CD4-positive, alpha-beta T cell treated with Interferon gamma for 1 hour (primary cell): ENCODE data around the gene ANKS1A.

Source experiments
- DNase-seq: peaks from one replicate; pipeline ENCODE4 v3.0.0-alpha.2; 2020

Gene ANKS1A

GRCh38 chr6:35026434-35027222, 137.6 kb downstream of the ANKS1A start:
- no peak for DNase-seq

DNA sequence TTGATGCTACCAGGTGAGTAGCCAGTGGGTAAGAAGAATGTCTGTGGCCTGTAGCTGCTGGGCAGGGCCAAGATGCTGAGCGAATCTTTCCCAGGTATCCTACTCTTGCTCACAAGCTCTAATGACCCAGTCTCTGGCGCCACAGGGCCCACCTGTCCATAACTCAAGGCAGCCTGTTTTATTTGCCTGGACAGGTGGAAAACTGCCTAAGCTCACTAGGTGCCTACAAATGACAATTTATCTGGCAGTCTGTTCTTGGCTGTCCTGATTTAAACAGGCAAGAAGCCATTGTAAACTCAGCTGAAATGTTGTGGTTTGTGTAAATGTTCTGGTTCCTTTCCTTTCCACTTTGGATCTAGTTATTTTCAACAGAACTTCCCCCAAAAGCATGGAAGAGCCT, 138.8 kb downstream of the ANKS1A start:
- no peak for DNase-seq

- DNase-seq = no peak
These were observed 140.0 kb downstream of the ANKS1A start for GRCh38 chr6:35028781-35029769.

DNA sequence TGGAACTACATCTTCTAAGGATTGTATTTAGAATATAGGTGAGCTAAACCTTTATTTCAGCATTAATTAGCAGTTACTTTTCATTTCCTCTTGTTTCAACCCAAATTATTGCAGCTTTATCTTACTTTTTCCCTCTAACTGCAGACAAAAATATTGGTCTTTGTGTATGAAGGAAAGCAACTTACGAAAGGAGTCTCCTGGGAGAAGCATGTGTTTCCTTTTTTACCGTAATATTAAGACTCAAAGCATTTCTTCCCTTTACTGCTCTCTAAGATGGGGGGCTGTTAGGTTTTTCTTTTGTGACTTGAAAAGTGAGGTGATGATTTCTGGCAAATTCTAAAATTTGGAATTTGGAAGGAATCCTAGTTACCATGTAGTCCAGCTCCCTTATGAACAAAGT, 141.0 kb downstream of the ANKS1A start:
- no peak for DNase-seq

DNA sequence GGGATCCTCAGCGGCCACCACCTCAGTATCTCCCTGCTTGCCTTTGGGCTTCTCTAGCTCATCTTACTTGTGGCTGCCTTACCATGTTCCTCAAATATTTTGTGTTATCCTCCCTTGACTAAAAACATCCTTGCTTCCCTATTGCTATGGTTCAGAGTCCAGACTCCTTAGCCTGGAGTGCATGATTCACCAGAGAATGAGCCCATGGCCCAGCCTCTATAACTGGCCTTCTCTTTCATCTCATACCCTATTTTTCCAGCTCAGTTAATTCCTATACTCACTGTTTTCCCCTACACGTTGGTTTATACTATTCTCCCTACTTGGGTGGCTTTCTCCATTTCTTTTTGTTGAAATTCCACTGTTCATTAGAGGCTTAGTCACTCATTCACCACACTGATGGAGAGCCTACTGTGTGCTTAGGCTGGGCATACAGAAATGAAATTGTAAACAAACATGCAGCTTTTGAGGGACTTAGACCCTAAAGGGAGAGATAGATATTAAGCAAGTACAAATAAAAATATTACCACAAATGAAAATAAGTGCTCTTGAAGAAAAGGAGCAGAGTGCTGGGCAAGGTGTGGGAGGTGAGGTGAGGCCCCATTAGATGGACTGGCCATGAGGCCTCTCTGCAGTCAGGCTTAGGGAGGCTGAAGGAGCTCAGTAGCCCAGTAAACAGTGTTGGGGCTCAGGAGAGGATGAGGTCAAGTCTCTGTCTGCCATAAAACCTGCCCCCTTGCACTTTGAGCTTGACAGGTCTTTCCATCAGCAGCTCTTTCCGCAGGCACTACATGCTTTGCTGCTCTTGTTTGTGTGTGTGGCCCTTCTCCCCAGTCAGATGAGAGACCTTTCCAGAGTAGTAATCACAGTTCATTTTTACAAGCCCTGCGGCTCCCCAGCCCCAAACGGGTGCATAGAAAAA, 142.8 kb downstream of the ANKS1A start:
- no peak for DNase-seq

DNA sequence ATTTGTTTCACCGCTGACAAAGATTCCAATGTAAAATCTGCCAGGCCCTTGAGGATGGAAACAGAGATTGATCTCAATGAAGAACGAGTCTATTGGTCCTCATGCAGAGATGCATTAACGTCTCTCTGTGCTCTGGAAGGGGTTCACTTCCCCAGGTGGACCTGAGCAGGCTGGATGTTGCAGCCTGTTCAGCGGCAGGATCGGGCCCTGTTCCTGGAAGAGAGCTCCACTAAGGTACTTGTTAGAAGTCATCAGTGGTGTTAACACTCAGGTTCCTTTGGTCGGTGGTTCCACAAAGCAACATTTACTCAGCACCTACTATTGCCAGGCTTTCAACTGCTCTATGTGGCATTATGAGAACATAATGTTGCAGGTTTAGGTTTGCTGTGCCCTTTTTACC, 144.6 kb downstream of the ANKS1A start:
- no peak for DNase-seq

DNA sequence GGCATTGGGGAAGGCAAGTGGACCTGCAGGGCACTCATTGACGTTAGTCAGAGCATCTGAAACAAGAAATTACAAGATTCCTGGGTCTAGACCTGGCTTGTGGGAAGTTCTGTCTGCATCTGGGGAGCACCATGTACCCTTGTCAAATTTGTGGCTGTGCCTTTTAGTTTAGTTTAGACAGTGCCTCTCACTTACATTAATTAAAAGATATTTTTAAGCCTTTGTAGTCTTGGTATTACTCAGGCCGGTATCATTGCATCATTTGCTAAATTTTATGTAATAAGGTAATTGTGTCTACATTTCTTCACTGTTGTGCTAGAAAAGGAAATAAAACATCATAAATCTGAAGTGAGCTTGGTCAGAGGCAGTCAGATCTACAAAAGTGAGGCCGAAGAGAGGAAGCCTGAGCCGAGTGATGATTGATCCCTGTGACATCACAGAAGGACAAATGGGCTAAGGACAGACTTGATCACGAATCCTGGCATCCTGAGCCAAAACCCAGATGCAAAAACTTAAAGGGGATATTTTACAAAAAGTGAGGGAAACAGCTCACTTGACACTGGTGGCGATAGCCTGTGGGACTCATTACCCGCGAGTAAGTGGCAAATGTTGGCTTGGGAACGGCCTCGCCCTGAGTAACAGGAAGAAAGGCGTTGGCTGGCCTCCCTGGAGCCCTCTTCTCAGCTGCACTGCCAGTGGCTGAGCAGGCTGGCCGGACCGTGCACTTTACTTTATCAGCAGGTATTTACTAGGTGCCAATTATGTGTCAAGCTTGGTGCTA, 145.5 kb downstream of the ANKS1A start:
- DNase-seq = peak; percentile 33

DNA sequence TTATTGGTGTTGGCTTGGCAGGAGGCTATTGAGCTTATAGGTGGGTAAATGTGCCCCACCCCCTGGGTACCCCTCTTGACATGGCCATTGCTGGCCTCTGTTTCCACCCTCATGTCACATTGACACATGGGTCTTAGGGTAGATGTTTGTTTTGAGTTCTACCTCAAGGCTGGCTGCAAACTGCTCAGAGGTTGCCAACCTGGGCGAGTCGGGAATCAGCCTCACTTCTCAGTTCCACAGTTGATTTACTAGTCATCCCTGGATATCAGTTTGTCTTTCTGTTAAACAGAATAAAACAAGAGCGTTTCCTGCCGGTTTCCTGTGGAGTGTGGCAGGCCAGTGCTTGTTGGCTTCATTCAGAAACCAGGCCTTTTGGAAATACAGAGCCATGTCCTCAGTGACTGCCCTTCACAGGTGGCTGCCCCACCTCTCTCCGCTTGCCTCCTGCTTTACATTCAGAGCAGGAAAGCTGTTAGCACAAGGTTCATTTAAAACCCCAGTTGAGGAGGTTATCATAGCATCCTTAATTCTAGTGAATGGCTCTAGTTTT, 146.5 kb downstream of the ANKS1A start:
- DNase-seq = no peak

DNA sequence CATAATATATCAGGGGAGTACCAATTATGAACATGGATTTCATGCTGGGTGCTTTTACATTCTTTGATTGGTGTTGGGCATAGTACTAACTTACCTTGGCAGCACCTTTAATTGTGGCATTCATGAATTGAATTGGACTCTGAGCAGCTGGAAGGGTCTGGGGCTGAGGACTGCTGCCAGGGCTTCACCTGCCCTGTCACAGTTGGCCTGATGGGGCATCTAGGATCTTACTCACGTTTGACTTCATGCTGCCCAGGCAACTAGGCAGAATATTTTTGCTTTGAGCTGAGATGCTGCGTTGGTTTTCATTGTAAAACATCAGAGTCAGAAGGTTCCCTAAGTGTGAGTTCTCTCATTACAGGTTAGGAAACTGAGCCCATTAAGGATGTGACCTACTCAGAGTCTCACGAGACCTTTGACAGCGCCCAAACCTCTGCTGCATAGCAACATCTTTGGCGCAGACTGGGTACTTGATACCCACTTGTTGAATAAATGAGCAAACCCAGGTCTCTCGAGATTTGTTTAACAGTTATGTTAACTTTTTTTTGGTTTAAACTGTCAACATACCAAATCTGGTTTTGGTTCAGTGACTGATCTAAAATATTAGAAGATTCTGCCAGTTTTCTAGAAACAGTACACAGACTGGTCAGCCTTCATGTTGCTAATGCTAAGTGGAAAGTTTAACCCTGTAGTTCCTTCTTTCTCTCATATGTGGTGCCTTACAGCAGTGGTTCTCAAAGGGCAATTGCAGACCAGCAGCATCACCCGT, 147.2 kb downstream of the ANKS1A start:
- no peak for DNase-seq

DNA sequence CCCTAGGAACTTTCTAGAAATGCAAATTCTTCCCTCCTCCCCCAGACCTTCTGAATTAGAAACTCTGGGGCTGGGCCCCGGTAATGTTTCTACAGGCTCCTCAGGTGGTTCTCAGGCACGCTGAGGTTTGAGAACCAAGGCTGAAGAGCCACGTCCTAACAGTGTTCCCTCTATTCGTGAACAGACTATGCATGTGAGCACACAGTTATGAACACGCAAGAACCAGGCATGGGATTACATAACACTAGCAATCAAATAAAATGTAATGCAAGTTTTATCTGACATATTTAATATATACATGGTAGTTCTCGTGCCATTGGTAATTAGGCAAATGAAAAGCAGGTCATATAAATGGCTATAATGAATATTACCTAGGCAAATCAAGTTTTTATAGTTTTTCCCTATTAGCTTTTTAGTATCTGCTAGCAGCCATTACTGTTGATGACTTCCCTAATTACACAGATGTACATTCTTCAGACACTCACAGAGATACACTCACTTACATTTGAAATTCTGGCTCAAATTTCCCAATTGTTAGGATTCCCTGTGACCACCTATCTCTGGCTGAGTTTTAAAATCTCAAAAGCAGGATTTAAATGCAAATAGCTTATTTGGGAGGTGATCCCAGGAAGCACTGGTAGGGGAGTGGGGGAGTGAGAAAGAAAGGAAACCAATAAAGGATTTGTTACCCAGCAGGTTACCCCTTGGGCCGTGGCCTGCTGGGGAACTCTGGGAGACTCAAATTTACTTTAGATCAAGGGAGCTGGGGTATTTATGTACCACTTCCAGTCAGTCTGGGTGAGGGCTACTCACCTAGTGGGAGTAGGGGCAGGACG, 148.0 kb downstream of the ANKS1A start:
- DNase-seq = no peak

GRCh38 chr6:35037664-35038038, 148.6 kb downstream of the ANKS1A start:
- no peak for DNase-seq

- no peak for DNase-seq
These were observed 149.0 kb downstream of the ANKS1A start for GRCh38 chr6:35038076-35038475.

GRCh38 chr6:35040398-35040797, 151.3 kb downstream of the ANKS1A start:
- DNase-seq = no peak

GRCh38 chr6:35041086-35041861, 152.2 kb downstream of the ANKS1A start:
- no peak for DNase-seq

GRCh38 chr6:35042031-35042815, 153.2 kb downstream of the ANKS1A start:
- DNase-seq = no peak

GRCh38 chr6:35043381-35044130, 154.5 kb downstream of the ANKS1A start:
- DNase-seq = no peak

- no peak for DNase-seq
These were observed 155.2 kb downstream of the ANKS1A start for GRCh38 chr6:35044145-35044745.
